SW480 (cell line): ENCODE results near the gene FNBP1L.
"Not testable (repeated sequence)": the region's sequence is repeated elsewhere in the genome, so short reads cannot be mapped to it uniquely, and the experiment has no call there.

Source experiments
- DNase-seq: peaks from one replicate; pipeline ENCODE4 v3.0.0-alpha.2; 2016; ENCODE audit warnings: low spot score

Gene FNBP1L

GRCh38 chr1:93532780-93533378 is 85.0 kb downstream of the FNBP1L start:
- DNase-seq: no peak

- no peak for DNase-seq
These were observed 85.8 kb downstream of the FNBP1L start for GRCh38 chr1:93533677-93534076.

- no peak for DNase-seq
These were observed 89.5 kb downstream of the FNBP1L start for GRCh38 chr1:93537396-93537795.

- no peak for DNase-seq
These were observed 90.0 kb downstream of the FNBP1L start for GRCh38 chr1:93537924-93538323.

- DNase-seq: no peak
These were observed 93.1 kb downstream of the FNBP1L start for GRCh38 chr1:93541045-93541444.

- no peak for DNase-seq
These were observed 94.5 kb downstream of the FNBP1L start for GRCh38 chr1:93542398-93542797.

GRCh38 chr1:93546162-93546863 is 98.4 kb downstream of the FNBP1L start:
- no peak for DNase-seq

- no peak for DNase-seq
These were observed 101.2 kb downstream of the FNBP1L start for GRCh38 chr1:93549131-93549530.

GRCh38 chr1:93549811-93550210 is 101.9 kb downstream of the FNBP1L start:
- DNase-seq: no peak

- DNase-seq: peak; percentile 60
These were observed 105.0 kb downstream of the FNBP1L start for GRCh38 chr1:93552741-93553455.

- DNase-seq: not testable (repeated sequence)
These were observed 106.1 kb downstream of the FNBP1L start for GRCh38 chr1:93553886-93554490.

GRCh38 chr1:93554883-93555872 is 107.3 kb downstream of the FNBP1L start:
- DNase-seq: no peak

- no peak for DNase-seq
These were observed 108.4 kb downstream of the FNBP1L start for GRCh38 chr1:93556291-93556690.

GRCh38 chr1:93559045-93559444 is 111.1 kb downstream of the FNBP1L start:
- DNase-seq: no peak

- no peak for DNase-seq
These were observed 111.8 kb downstream of the FNBP1L start for GRCh38 chr1:93559695-93560094.

- DNase-seq: no peak
These were observed 117.7 kb downstream of the FNBP1L start for GRCh38 chr1:93565496-93566206.

GRCh38 chr1:93566227-93566626 is 118.3 kb downstream of the FNBP1L start:
- no peak for DNase-seq

- no peak for DNase-seq
These were observed 119.5 kb downstream of the FNBP1L start for GRCh38 chr1:93567255-93567918.

GRCh38 chr1:93569489-93569888 is 121.6 kb downstream of the FNBP1L start:
- no peak for DNase-seq

GRCh38 chr1:93571623-93572310 is 123.8 kb downstream of the FNBP1L start:
- no peak for DNase-seq
